ENCODE results near the gene TMEM255B. TPM values are rescaled to one million over a fixed set of nuclear protein-coding genes. Genes with fewer than 3 reads are reported as not detected.

The TMEM255B gene
- total and polyA plus RNA-seq, 9 of the 15 experiments (the other 6 are each of a cell fraction or from before 2014, with no cell fraction given) = 0.01 to 0.75 (median 0.23) TPM

DNA sequence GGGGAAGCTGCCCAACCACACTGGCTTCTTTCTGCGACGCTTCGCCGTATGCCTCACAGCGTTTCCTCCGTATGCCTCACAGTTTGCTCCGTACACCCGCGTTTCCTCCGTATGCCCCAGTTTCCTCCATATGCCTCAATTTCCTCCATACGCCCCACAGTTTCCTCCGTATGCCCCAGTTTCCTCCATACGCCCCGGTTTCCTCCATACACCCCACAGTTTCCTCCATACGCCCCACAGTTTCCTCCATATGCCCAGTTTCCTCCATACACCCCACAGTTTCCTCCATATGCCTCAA is 82.3 kb downstream of the TMEM255B start:
- no peak overlapping the region for H3K4me3 ChIP-seq
- no peak overlapping the region for H3K4me2 ChIP-seq (ENCODE audit: insufficient read depth, low read length)
- in situ Hi-C loops (cut with MboI) = no loop called here
- H3K36me3 ChIP-seq (ENCODE audit: control insufficient read depth, insufficient read depth, low read length) = no peaks in the 10 kb centered on the region
- intact Hi-C loops (cut with micrococcal nuclease) = no loop called here
- no peaks in the 10 kb centered on the region for H3K9me1 ChIP-seq (ENCODE audit: control insufficient read depth, insufficient read depth, low read length)
- DNase-seq (ENCODE audit: extremely low read depth in 1 of 4, low spot score in 3 of 4) (no peak), ATAC-seq (no peak), FAIRE-seq (no peak)
- no peaks in the 10 kb centered on the region for H3K79me2 ChIP-seq (ENCODE audit: control insufficient read depth, insufficient read depth, low read length)
- no peaks in the 10 kb centered on the region for H3K27me3 ChIP-seq (ENCODE audit: control insufficient read depth in 2 of 2, insufficient read depth in 2 of 2, low read length in 2 of 2)
- no peak overlapping the region for H3K27ac ChIP-seq (ENCODE audit: extremely low read depth, low read depth, low read length)
- BruUV-seq (replicated peaks) = no TSS peak
- H3K9ac ChIP-seq (ENCODE audit: insufficient read depth in 1 of 2, low read depth in 2 of 2, low read length in 2 of 2) = no peak overlapping the region
- no peaks in the 10 kb centered on the region for H3K9me3 ChIP-seq (replicated peaks; ENCODE audit: control insufficient read depth, insufficient read depth, low read depth, low read length)
- whole genome bisulfite sequencing (ENCODE audit: insufficient coverage, low coverage, missing lambda C conversion rate) = 87% methylated on average over 6 of the region's 15 CpGs
- no peak overlapping the region for H2AFZ ChIP-seq (ENCODE audit: low read depth, low read length)
- no peak for TF ChIP-seq MED1 (CRISPR knock-in tag; IDR thresholded peaks at IDR 0.05; ENCODE audit: borderline replicate concordance)
- TF ChIP-seq, protein P1, sequence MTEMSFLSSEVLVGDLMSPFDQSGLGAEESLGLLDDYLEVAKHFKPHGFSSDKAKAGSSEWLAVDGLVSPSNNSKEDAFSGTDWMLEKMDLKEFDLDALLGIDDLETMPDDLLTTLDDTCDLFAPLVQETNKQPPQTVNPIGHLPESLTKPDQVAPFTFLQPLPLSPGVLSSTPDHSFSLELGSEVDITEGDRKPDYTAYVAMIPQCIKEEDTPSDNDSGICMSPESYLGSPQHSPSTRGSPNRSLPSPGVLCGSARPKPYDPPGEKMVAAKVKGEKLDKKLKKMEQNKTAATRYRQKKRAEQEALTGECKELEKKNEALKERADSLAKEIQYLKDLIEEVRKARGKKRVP (CRISPR knock-in tag; IDR thresholded peaks at IDR 0.05) = no peak
- no peak for TF ChIP-seq NCOA2 (IDR thresholded peaks at IDR 0.05; ENCODE audit: partially characterized antibody in 2 of 2)
- TF ChIP-seq, protein P2, sequence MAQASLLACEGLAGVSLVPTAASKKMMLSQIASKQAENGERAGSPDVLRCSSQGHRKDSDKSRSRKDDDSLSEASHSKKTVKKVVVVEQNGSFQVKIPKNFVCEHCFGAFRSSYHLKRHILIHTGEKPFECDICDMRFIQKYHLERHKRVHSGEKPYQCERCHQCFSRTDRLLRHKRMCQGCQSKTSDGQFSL (CRISPR knock-in tag; IDR thresholded peaks at IDR 0.05) = no peak
- TF ChIP-seq, protein P2 (tag; IDR thresholded peaks at IDR 0.05) = no peak
- TF ChIP-seq ZNF197 (CRISPR knock-in tag; IDR thresholded peaks at IDR 0.05; ENCODE audit: low read depth) = no peak
- TF ChIP-seq, protein P3, sequence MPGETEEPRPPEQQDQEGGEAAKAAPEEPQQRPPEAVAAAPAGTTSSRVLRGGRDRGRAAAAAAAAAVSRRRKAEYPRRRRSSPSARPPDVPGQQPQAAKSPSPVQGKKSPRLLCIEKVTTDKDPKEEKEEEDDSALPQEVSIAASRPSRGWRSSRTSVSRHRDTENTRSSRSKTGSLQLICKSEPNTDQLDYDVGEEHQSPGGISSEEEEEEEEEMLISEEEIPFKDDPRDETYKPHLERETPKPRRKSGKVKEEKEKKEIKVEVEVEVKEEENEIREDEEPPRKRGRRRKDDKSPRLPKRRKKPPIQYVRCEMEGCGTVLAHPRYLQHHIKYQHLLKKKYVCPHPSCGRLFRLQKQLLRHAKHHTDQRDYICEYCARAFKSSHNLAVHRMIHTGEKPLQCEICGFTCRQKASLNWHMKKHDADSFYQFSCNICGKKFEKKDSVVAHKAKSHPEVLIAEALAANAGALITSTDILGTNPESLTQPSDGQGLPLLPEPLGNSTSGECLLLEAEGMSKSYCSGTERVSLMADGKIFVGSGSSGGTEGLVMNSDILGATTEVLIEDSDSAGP (CRISPR knock-in tag; IDR thresholded peaks at IDR 0.05) = no peak
- TF ChIP-seq KAT7 (CRISPR knock-in tag; IDR thresholded peaks at IDR 0.05; ENCODE audit: borderline replicate concordance) = no peak
- TF ChIP-seq TEAD4 (IDR thresholded peaks at IDR 0.05; ENCODE audit: low read length) = no peak
- no peak for TF ChIP-seq TEAD4 (CRISPR knock-in tag; IDR thresholded peaks at IDR 0.05; ENCODE audit: borderline replicate concordance)
- no peak for TF ChIP-seq ZNF76 (CRISPR knock-in tag; IDR thresholded peaks at IDR 0.05; ENCODE audit: borderline replicate concordance)
- H4K20me1 ChIP-seq (replicated peaks; ENCODE audit: control insufficient read depth, insufficient read depth, low read length) = no peaks in the 10 kb centered on the region
- H3K4me1 ChIP-seq (replicated peaks in 1 of 2; ENCODE audit: control insufficient read depth in 2 of 2, insufficient read depth in 2 of 2, low read length in 2 of 2) = peaks cover 0 to 26% of the 10 kb centered on the region in 2 experiments; a peak in 2 of 5 replicates
- ChIA-PET CTCF (ENCODE audit: low intra/inter-chr PET ratio) (no interaction called here), POLR2A (no interaction called here)
